Measurements from ENCODE around the gene TASP1. TPM values are rescaled to one million over a fixed set of nuclear protein-coding genes. Genes with fewer than 3 reads are reported as not detected.

Gene TASP1
- polyA plus RNA-seq, 1 donor (not counting 4 experiments of a cell fraction or from before 2014, with no cell fraction given) = 17.4 TPM

DNA sequence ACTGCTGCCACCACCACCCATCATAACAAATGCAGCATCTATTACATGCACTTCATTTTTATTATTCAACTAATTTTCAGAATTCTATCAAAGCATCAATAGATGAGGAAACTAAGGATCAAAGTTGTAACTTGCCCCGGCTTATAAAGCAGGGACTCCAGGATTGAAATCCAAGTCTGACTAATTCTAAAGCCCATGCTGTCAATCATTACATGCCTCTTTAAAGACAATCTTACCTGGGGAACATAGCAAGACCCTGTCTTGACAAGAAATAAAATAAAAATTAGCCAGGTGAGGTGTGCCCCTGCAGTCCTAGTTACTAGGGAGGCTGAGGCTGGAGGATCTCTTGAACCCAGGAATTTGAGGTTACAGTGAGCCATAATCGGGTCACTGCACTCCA is 235.3 kb downstream of the TASP1 start:
- Histone ChIP-seq H2AFZ (ENCODE audit: control insufficient read depth, low read length) (no peak overlapping the region), H3K9ac (ENCODE audit: control insufficient read depth, extremely low read depth, insufficient read depth, low read length) (no peak overlapping the region), H3K4me2 (ENCODE audit: control insufficient read depth, extremely low read depth, insufficient read depth, low read depth, low read length) (no peak overlapping the region), H3K79me2 (ENCODE audit: control insufficient read depth, insufficient read depth, low read length) (no peaks in the 10 kb centered on the region), H4K20me1 (ENCODE audit: control insufficient read depth, extremely low read depth, insufficient read depth, low read length) (no peaks in the 10 kb centered on the region), H3K4me1 (ENCODE audit: control insufficient read depth, extremely low read depth, insufficient read depth, low read length) (peaks cover 15% of the 10 kb centered on the region), H3K9me3 (ENCODE audit: control insufficient read depth, low read depth, low read length) (no peaks in the 10 kb centered on the region), H3K27ac (ENCODE audit: control insufficient read depth, insufficient read depth, low read length) (no peak overlapping the region), H3K9me1 (ENCODE audit: control insufficient read depth, extremely low read depth, insufficient read depth, low read length) (no peaks in the 10 kb centered on the region), H3K4me3 (ENCODE audit: control insufficient read depth in 2 of 3, extremely low read depth in 1 of 3, insufficient read depth in 2 of 3, low read depth in 1 of 3, low read length in 3 of 3) (no peak overlapping the region), H3K36me3 (ENCODE audit: control insufficient read depth in 2 of 2, extremely low read depth in 1 of 2, insufficient read depth in 2 of 2, low read length in 2 of 2) (peaks cover 0 to 2% of the 10 kb centered on the region in 2 experiments), H3K27me3 (ENCODE audit: control insufficient read depth, extremely low read depth, insufficient read depth, low read length) (no peaks in the 10 kb centered on the region)
- TF ChIP-seq EZH2 (IDR thresholded peaks at IDR 0.05; ENCODE audit: low read length) = no peak
- TF ChIP-seq, protein P1, sequence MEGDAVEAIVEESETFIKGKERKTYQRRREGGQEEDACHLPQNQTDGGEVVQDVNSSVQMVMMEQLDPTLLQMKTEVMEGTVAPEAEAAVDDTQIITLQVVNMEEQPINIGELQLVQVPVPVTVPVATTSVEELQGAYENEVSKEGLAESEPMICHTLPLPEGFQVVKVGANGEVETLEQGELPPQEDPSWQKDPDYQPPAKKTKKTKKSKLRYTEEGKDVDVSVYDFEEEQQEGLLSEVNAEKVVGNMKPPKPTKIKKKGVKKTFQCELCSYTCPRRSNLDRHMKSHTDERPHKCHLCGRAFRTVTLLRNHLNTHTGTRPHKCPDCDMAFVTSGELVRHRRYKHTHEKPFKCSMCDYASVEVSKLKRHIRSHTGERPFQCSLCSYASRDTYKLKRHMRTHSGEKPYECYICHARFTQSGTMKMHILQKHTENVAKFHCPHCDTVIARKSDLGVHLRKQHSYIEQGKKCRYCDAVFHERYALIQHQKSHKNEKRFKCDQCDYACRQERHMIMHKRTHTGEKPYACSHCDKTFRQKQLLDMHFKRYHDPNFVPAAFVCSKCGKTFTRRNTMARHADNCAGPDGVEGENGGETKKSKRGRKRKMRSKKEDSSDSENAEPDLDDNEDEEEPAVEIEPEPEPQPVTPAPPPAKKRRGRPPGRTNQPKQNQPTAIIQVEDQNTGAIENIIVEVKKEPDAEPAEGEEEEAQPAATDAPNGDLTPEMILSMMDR (optimal IDR thresholded peaks at IDR 0.05 in 1 of 3, IDR thresholded peaks at IDR 0.05 in 1 of 3, conservative IDR thresholded peaks at IDR 0.05 in 1 of 3; ENCODE audit: extremely low read depth in 1 of 3, insufficient read depth in 2 of 3, low read length in 3 of 3) = no peak
- FAIRE-seq (no peak), DNase-seq (ENCODE audit: low read depth, low spot score) (no peak)
- dilution Hi-C loops (cut with MboI; ENCODE audit: extremely low pct_ligation_motif_present, low sequenced_read_pairs) = no loop called here

DNA sequence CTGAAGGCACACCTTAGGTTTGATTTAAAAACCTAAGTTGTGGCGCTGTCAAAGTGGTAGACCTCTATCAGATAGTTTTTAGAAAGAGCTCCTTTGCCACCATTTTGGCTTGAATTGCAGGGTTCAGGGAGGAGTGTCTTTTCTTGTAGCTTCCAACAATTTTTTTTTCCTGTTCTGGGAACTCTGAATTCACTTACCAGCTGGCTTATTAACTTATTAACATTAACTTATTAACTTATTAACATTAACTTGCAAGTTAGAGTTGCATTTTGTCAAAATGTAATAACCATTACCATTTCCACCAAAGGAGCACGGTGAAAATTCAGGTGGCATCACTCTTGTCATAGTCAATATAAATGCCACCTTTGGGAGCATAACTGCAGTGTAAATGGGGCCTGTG is 235.7 kb downstream of the TASP1 start:
- Histone ChIP-seq H2AFZ (ENCODE audit: control insufficient read depth, low read length) (no peak overlapping the region), H3K4me1 (ENCODE audit: control insufficient read depth, extremely low read depth, insufficient read depth, low read length) (peaks cover 15% of the 10 kb centered on the region), H3K36me3 (ENCODE audit: control insufficient read depth in 2 of 2, extremely low read depth in 1 of 2, insufficient read depth in 2 of 2, low read length in 2 of 2) (peaks cover 0 to 2% of the 10 kb centered on the region in 2 experiments), H3K9me3 (ENCODE audit: control insufficient read depth, low read depth, low read length) (no peaks in the 10 kb centered on the region), H3K9ac (ENCODE audit: control insufficient read depth, extremely low read depth, insufficient read depth, low read length) (no peak overlapping the region), H3K27ac (ENCODE audit: control insufficient read depth, insufficient read depth, low read length) (no peak overlapping the region), H3K4me2 (ENCODE audit: control insufficient read depth, extremely low read depth, insufficient read depth, low read depth, low read length) (no peak overlapping the region), H3K4me3 (ENCODE audit: control insufficient read depth in 2 of 3, extremely low read depth in 1 of 3, insufficient read depth in 2 of 3, low read depth in 1 of 3, low read length in 3 of 3) (no peak overlapping the region), H4K20me1 (ENCODE audit: control insufficient read depth, extremely low read depth, insufficient read depth, low read length) (no peaks in the 10 kb centered on the region), H3K27me3 (ENCODE audit: control insufficient read depth, extremely low read depth, insufficient read depth, low read length) (no peaks in the 10 kb centered on the region), H3K79me2 (ENCODE audit: control insufficient read depth, insufficient read depth, low read length) (no peaks in the 10 kb centered on the region), H3K9me1 (ENCODE audit: control insufficient read depth, extremely low read depth, insufficient read depth, low read length) (no peaks in the 10 kb centered on the region)
- DNase-seq (ENCODE audit: low read depth, low spot score) = no peak
- dilution Hi-C loops (cut with MboI; ENCODE audit: extremely low pct_ligation_motif_present, low sequenced_read_pairs) = no loop called here
- no peak for TF ChIP-seq EZH2 (IDR thresholded peaks at IDR 0.05; ENCODE audit: low read length)
- TF ChIP-seq, protein P1 (optimal IDR thresholded peaks at IDR 0.05 in 1 of 3, IDR thresholded peaks at IDR 0.05 in 1 of 3, conservative IDR thresholded peaks at IDR 0.05 in 1 of 3; ENCODE audit: extremely low read depth in 1 of 3, insufficient read depth in 2 of 3, low read length in 3 of 3) = no peak
- FAIRE-seq = no peak
